Right renal cortex interstitium (tissue), 3 donors: ENCODE measurements around the gene BCORL1. TPM values are rescaled to one million over a fixed set of nuclear protein-coding genes. Genes with fewer than 3 reads are reported as not detected.

Experiments used
- DNase-seq, 3 donors: peaks; one replicate each; pipeline ENCODE4 v3.0.0-alpha.2; 2013; ENCODE audit warnings: low read depth in 3 of 3, low spot score in 2 of 3
- polyA plus RNA-seq, 3 donors: library from polyadenylated mRNA; unstranded; fragments of 120-200 nt; gene quantifications; one replicate each; pipeline ENCODE4 v1.2.1, GENCODE V29; 2013; ENCODE audit not compliant: insufficient read length in 3 of 3

Gene BCORL1
- polyA plus RNA-seq, 3 donors, result 12.9 to 17.5 (median 14.7) TPM

- DNase-seq, result no peak
Measured at GRCh38 chrX:129961180-129962083, 21.0 kb upstream of the BCORL1 start.

GRCh38 chrX:129963729-129964128 is 18.7 kb upstream of the BCORL1 start:
- no peak for DNase-seq

- DNase-seq, result no peak
Measured at GRCh38 chrX:129965166-129965565, 17.3 kb upstream of the BCORL1 start.

- DNase-seq, result no peak
Measured at GRCh38 chrX:129968968-129969367, 13.5 kb upstream of the BCORL1 start.

GRCh38 chrX:129976441-129976840 is 6.0 kb upstream of the BCORL1 start:
- DNase-seq, result no peak

GRCh38 chrX:129979207-129979920 is 3.1 kb upstream of the BCORL1 start:
- no peak for DNase-seq

- no peak for DNase-seq
Measured at GRCh38 chrX:129980001-129980401, 2.4 kb upstream of the BCORL1 start.

GRCh38 chrX:129980540-129981199 is 1.8 kb upstream of the BCORL1 start:
- DNase-seq, result no peak

GRCh38 chrX:129981200-129981553 is 1.3 kb upstream of the BCORL1 start:
- no peak for DNase-seq

GRCh38 chrX:129981752-129982299 is 609 bp upstream of the BCORL1 start:
- no peak for DNase-seq

- no peak for DNase-seq
Measured at GRCh38 chrX:129983575-129984110, 1.2 kb downstream of the BCORL1 start.

- DNase-seq, result no peak
Measured at GRCh38 chrX:129984111-129984958, 1.9 kb downstream of the BCORL1 start.

GRCh38 chrX:129987871-129988270 is 5.4 kb downstream of the BCORL1 start:
- no peak for DNase-seq

- DNase-seq, result no peak
Measured at GRCh38 chrX:129992181-129992580, 9.7 kb downstream of the BCORL1 start.

GRCh38 chrX:129996120-129996519 is 13.7 kb downstream of the BCORL1 start:
- no peak for DNase-seq

- DNase-seq, result no peak
Measured at GRCh38 chrX:129997086-129997485, 14.7 kb downstream of the BCORL1 start.

GRCh38 chrX:129998021-129998420 is 15.6 kb downstream of the BCORL1 start:
- no peak for DNase-seq

GRCh38 chrX:130001893-130002292 is 19.5 kb downstream of the BCORL1 start:
- no peak for DNase-seq

GRCh38 chrX:130002541-130002940 is 20.1 kb downstream of the BCORL1 start:
- DNase-seq, result no peak
